Vagina (tissue), 2 donors: Measurements from ENCODE around the gene TSC1. TPM values are rescaled to one million over a fixed set of nuclear protein-coding genes. Genes with fewer than 3 reads are reported as not detected.

ENCODE experiments used
- DNase-seq, 2 donors: peaks; one replicate each; pipeline ENCODE4 v3.0.0-alpha.2; 2017; ENCODE audit errors: extremely low spot score in 2 of 2
- H3K27ac ChIP-seq: fragments of 200-600 bp; sonication (generic); one replicate; pipeline ENCODE4 v1.5.1; 2019
- H3K27me3 ChIP-seq: fragments of 200-600 bp; sonication (generic); one replicate; pipeline ENCODE4 v1.5.1; 2019
- H3K36me3 ChIP-seq, 2 donors: fragments of 200-600 bp; sonication (generic); one replicate each; pipeline ENCODE4 v1.5.1; 2017 to 2019
- H3K4me1 ChIP-seq: fragments of 200-600 bp; sonication (generic); one replicate; pipeline ENCODE4 v1.5.1; 2019
- H3K4me3 ChIP-seq, 2 donors: fragments of 200-600 bp; sonication (generic); 1 replicate in 1 of 2; 2 replicates in 1 of 2; pipeline ENCODE4 v1.5.1; 2016 to 2019
- H3K9me3 ChIP-seq: fragments of 200-600 bp; sonication (generic); one replicate; pipeline ENCODE4 v1.5.1; 2019
- POLR2A ChIP-seq, 2 donors: fragments of 450-650 bp; IDR thresholded peaks; one replicate each; pipeline ENCODE4 v1.6.1; 2017; ENCODE audit warnings: antibody characterized with exemption in 2 of 2, mild to moderate bottlenecking in 2 of 2, moderate library complexity in 2 of 2
- POLR2AphosphoS5 ChIP-seq, 2 donors: sonication (generic); formaldehyde crosslinking; IDR thresholded peaks; one replicate each; pipeline ENCODE4 v1.9.0; 2017; ENCODE audit warnings: antibody characterized with exemption in 2 of 2, mild to moderate bottlenecking in 2 of 2, low read depth in 1 of 2; ENCODE audit not compliant: insufficient read depth in 1 of 2
- intact Hi-C: fragments of 100-400 bp; cut with DNase I; formaldehyde crosslinking; loops from one replicate; pipeline ENCODE4 v1.15.1; 2023
- total RNA-seq: library from RNA; depleted of rRNA; stranded (reverse); fragments of >200 nt; gene quantifications from one replicate; pipeline ENCODE4 v1.2.3, GENCODE V29; 2016
- TF ChIP-seq, protein P1 (sequence below), 3 experiments: fragments of 450-650 bp in 2 of 3; fragments of 200-600 bp in 1 of 3; sonication (generic) in 1 of 3; IDR thresholded peaks; one replicate each; pipeline ENCODE4 v1.5.1; 2017 to 2019; ENCODE audit warnings: antibody characterized with exemption in 3 of 3, mild to moderate bottlenecking in 2 of 3, moderate library complexity in 2 of 3

TSC1 gene
- total RNA-seq, 1 donor from 2014 or later, result 56.2 TPM

DNA sequence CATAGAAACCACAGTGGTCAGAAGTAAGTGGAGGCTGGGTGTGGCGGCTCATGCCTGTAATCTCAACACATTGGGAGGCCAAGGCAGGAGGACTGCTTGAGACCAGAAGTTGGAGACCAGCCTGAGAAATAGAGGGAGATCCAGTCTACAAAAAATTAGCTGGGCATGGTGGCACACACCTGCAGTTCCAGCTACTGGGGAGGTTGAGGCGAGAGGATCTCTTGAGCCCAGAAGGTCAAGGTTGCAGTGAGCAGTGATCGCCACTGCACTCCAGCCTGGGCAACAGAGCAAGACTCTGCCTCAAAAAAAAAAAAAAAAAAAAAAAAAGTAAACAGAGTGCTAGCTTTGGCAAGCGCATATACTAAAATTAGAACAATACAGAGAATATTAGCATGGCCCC lies 90.9 kb downstream of the TSC1 start:
- H3K36me3 ChIP-seq, result no peaks in the 10 kb centered on the region
- H3K27ac ChIP-seq, result no peak overlapping the region
- no peak overlapping the region for H3K4me3 ChIP-seq
- no peak for DNase-seq
- intact Hi-C loops, result no loop called here
- no peaks in the 10 kb centered on the region for H3K27me3 ChIP-seq
- H3K9me3 ChIP-seq, result no peaks in the 10 kb centered on the region
- H3K4me1 ChIP-seq, result peaks cover 12% of the 10 kb centered on the region
- TF ChIP-seq POLR2A (IDR thresholded peaks at IDR 0.05), result no peak

DNA sequence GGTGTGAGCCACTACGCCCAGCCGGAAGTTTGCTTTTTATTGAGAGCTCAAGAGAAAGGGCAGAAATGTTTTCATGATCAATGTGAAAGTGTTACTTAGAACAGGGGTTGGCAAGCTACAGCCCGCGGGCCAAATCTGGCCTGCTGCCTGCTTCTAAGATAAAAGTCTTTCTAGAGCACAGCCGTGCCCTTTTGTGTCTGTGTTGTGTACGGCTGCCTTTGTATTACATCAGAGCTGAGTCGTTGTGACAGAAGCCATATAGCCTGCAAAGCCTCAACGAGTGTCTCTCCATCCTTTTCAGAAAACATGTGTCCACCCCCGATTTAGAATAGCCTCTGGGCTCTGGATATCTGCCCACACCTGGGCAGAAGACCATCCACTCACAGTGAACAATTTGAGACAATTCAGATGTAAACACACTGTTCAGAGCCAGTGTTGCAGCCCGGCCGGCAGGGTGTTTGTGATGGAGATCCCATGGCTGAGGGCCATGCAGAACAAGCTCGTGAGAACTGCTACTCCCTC lies 95.2 kb downstream of the TSC1 start:
- Histone ChIP-seq H3K27ac (no peak overlapping the region), H3K36me3 (no peaks in the 10 kb centered on the region), H3K9me3 (no peaks in the 10 kb centered on the region), H3K27me3 (no peaks in the 10 kb centered on the region), H3K4me3 (no peak overlapping the region), H3K4me1 (no peaks in the 10 kb centered on the region)
- TF ChIP-seq POLR2A (IDR thresholded peaks at IDR 0.05), result no peak
- TF ChIP-seq, protein P1, sequence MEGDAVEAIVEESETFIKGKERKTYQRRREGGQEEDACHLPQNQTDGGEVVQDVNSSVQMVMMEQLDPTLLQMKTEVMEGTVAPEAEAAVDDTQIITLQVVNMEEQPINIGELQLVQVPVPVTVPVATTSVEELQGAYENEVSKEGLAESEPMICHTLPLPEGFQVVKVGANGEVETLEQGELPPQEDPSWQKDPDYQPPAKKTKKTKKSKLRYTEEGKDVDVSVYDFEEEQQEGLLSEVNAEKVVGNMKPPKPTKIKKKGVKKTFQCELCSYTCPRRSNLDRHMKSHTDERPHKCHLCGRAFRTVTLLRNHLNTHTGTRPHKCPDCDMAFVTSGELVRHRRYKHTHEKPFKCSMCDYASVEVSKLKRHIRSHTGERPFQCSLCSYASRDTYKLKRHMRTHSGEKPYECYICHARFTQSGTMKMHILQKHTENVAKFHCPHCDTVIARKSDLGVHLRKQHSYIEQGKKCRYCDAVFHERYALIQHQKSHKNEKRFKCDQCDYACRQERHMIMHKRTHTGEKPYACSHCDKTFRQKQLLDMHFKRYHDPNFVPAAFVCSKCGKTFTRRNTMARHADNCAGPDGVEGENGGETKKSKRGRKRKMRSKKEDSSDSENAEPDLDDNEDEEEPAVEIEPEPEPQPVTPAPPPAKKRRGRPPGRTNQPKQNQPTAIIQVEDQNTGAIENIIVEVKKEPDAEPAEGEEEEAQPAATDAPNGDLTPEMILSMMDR (IDR thresholded peaks at IDR 0.05), result no peak
- no peak for TF ChIP-seq POLR2AphosphoS5 (IDR thresholded peaks at IDR 0.05; ENCODE audit: insufficient read depth in 1 of 2, low read depth in 1 of 2)
- intact Hi-C loops, result no loop called here
- no peak for DNase-seq

DNA sequence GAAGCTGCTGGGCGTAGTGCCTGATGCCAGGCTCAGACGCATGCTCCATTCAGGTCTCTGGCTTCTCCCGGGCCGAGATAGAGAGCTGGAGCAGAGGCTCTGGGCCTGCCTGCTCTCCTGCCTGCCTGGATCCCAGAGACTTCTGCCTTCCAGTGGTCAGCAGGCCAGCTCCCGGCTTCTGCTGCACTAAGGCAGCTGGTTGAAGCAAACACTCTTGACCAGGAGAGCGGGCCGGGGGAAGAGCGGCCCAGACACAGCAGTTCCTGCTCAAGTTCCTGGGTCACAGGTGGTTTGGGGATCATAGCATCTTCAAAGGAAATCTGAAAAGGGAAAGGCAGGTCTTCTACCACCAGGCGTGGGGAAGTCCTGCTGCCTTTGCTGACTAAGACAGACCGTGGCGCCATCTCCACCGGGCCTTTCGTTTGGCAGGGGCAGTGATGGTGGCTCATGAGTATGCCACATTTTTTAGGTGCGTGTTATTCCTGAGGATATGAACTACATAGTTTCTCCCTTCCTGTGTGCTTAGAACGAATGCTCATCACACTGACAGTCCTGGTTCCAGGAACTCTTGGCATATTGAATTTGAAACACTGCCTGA lies 97.4 kb downstream of the TSC1 start:
- no peak for TF ChIP-seq POLR2AphosphoS5 (IDR thresholded peaks at IDR 0.05; ENCODE audit: insufficient read depth in 1 of 2, low read depth in 1 of 2)
- TF ChIP-seq, protein P1 (IDR thresholded peaks at IDR 0.05), result no peak
- TF ChIP-seq POLR2A (IDR thresholded peaks at IDR 0.05), result no peak
- Histone ChIP-seq H3K27me3 (no peaks in the 10 kb centered on the region), H3K36me3 (no peaks in the 10 kb centered on the region), H3K4me3 (no peak overlapping the region), H3K27ac (no peak overlapping the region), H3K4me1 (no peaks in the 10 kb centered on the region), H3K9me3 (no peaks in the 10 kb centered on the region)
- DNase-seq, result no peak
- intact Hi-C loops, result no loop called here

DNA sequence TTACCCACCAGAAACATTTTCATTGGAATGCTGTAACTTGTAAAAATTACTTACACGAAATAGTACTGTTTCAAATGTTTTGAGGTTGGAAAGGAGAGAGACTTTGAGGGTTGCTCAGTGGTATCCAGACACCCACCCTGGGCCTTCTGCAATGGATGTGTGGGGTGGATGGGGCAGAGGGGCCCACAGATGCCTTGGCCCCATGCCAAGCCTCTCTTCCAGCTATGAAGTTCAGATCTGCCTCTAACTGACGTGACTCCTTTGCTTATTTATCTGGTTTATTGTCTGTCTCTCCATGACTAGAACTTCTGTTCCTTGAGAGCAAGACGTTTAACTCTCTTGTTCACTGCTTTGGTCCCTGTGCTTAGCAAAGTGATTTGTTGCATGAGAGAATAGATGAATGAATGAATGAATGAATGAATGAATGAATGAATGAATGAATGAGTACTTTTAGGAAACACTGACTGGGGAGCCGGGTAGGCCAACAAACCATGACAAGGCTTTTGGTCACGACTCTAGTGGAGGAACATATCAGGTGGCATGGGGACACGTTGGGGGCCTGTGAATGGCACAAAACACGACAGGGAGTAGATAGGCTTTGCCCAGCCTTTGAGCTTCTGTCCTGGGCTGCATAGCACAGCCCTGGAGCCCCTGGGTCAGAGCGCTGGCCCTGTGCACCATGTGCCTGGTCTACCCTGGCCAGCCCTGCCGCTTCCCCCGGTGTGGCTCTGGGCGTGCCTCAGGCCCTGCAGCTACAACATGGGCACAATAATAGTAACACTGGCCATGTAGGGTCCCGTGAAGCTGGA lies 98.1 kb downstream of the TSC1 start:
- TF ChIP-seq POLR2AphosphoS5 (IDR thresholded peaks at IDR 0.05; ENCODE audit: insufficient read depth in 1 of 2, low read depth in 1 of 2) (no peak), POLR2A (IDR thresholded peaks at IDR 0.05) (no peak)
- TF ChIP-seq, protein P1 (IDR thresholded peaks at IDR 0.05), result no peak
- intact Hi-C loops, result no loop called here
- Histone ChIP-seq H3K27ac (no peak overlapping the region), H3K9me3 (no peaks in the 10 kb centered on the region), H3K36me3 (no peaks in the 10 kb centered on the region), H3K27me3 (no peaks in the 10 kb centered on the region), H3K4me1 (no peaks in the 10 kb centered on the region), H3K4me3 (no peak overlapping the region)
- no peak for DNase-seq

DNA sequence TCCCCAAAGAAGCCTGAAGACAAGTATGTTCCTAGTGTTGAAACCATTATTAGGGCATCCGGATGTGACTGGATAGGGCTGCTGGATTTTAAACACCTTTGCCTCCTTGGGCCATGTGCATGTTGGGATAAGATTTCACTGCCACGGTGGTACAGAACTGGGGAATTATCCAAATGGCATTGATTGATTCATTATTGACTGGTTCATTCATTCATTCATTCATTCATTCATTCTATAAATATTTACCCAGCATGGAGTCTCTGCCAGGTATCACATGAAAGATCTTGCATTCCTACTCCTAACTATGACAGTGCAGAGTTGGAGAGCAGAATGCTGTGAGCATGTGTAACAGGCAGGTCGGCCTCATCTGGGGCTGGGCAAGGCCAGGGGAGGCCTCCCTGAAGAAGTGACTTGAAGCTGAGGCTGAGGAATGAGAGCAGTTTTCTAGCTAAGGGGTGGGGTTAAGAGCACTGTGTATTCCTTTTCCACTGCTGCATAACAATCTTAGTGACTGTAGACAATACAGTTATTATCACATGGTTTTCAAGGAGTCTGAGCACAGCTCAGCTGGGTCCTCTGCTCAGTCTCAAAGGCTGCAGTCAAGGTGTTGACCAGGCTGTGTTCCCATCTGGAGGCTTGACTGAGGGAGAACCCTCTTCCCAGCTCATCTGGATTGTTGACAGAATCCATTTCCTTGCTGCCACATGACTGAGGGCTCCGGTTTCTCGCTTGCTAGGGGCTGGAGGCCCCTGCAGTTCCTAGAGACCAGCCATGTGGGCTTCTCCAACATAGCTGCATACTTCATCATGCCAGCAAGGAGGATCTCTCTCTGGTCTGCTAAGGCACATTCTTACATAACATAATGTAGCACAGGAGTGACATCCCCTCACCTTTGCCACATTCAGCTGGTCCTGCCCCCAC lies 102.0 kb downstream of the TSC1 start:
- no peaks in the 10 kb centered on the region for H3K9me3 ChIP-seq
- H3K4me3 ChIP-seq, result no peak overlapping the region
- no peaks in the 10 kb centered on the region for H3K27me3 ChIP-seq
- intact Hi-C loops, result no loop called here
- DNase-seq, result no peak
- TF ChIP-seq POLR2A (IDR thresholded peaks at IDR 0.05) (no peak), POLR2AphosphoS5 (IDR thresholded peaks at IDR 0.05; ENCODE audit: insufficient read depth in 1 of 2, low read depth in 1 of 2) (no peak)
- TF ChIP-seq, protein P1 (IDR thresholded peaks at IDR 0.05), result no peak
- no peaks in the 10 kb centered on the region for H3K4me1 ChIP-seq
- no peak overlapping the region for H3K27ac ChIP-seq
- no peaks in the 10 kb centered on the region for H3K36me3 ChIP-seq
